Aorta (tissue), 5 donors: Measurements from ENCODE around the gene DRD2. TPM values are rescaled to one million over a fixed set of nuclear protein-coding genes. Genes with fewer than 3 reads are reported as not detected.
A peak's percentile ranks its signal among the peaks of the same experiment; 100 is the strongest.

ENCODE experiments used
- ATAC-seq: fragments of 200-7000 bp; cut with Tn5 transposase; one replicate; pipeline ENCODE4 v1.9.1; 2022; ENCODE audit warnings: moderate library complexity; ENCODE audit not compliant: low FRiP score
- DNase-seq, 2 donors: peaks; one replicate each; pipeline ENCODE4 v3.0.0-alpha.2; 2020
- H3K27ac ChIP-seq, 2 donors: one replicate each; pipeline ENCODE4 v1.5.1; 2013; ENCODE audit warnings: low read length in 2 of 2, mild to moderate bottlenecking in 2 of 2, moderate library complexity in 2 of 2, control low read depth in 1 of 2, inconsistent platforms in 1 of 2, low read depth in 1 of 2
- H3K27me3 ChIP-seq, 2 donors: one replicate each; pipeline ENCODE4 v1.6.1; 2013; ENCODE audit warnings: control low read depth in 1 of 2, low read length in 1 of 2, mild to moderate bottlenecking in 1 of 2, moderate library complexity in 1 of 2; ENCODE audit not compliant: insufficient read depth in 2 of 2, control insufficient read depth in 1 of 2
- H3K36me3 ChIP-seq, 2 donors: one replicate each; pipeline ENCODE4 v1.6.1; 2013; ENCODE audit warnings: control low read depth in 1 of 2, low read length in 1 of 2, mild to moderate bottlenecking in 1 of 2; ENCODE audit not compliant: insufficient read depth in 2 of 2, control insufficient read depth in 1 of 2
- H3K4me1 ChIP-seq, 2 donors: one replicate each; pipeline ENCODE4 v1.6.1; 2013; ENCODE audit warnings: low read length in 2 of 2, control low read depth in 1 of 2, mild to moderate bottlenecking in 1 of 2, moderate library complexity in 1 of 2; ENCODE audit not compliant: insufficient read depth in 2 of 2, control insufficient read depth in 1 of 2
- H3K4me3 ChIP-seq, 2 donors: one replicate each; pipeline ENCODE4 v1.5.1; 2013; ENCODE audit warnings: low read length in 2 of 2, control low read depth in 1 of 2, mild to moderate bottlenecking in 1 of 2
- H3K9me3 ChIP-seq: one replicate; pipeline ENCODE4 v1.6.1; 2013; ENCODE audit warnings: mild to moderate bottlenecking, low read length; ENCODE audit not compliant: control insufficient read depth
- WGBS, 2 donors: extraction: QIAGEN DNeasy Blood & Tissue Kit; methylation state at CpG; one replicate each; pipeline ENCODE4 v1.1.7; 2013; 5-methylcytosine and 5-hydroxymethylcytosine counted together
- intact Hi-C, 2 donors: fragments of 100-400 bp; cut with DNase I; formaldehyde crosslinking; loops; one replicate each; pipeline versions ENCODE4 v1.14.2 to v1.15.0; 2022
- polyA plus RNA-seq, 2 donors: library from polyadenylated mRNA; stranded (reverse); fragments of 200-250 nt; gene quantifications; one replicate each; pipeline ENCODE4 v1.2.3, GENCODE V29; 2013
- total RNA-seq, 2 donors: library from RNA; stranded (reverse); fragmentation: NEBNext Ultra II Directional; extraction: Animal tissue kit (Norgen Biotek cat#: 25700); gene quantifications; one replicate each; pipeline ENCODE4 v1.2.1, GENCODE V29; 2021
- donor health status: healthy with polysubstance abuse.
- donor health status: Bipolar disorder and iron deficiency.
- donor health status: DM: no; HTN: no; CAD: no.
- donor health status: DM: no; HTN: no; CAD: no.
- donor health status: DM: yes; HTN: yes; CAD: no.

DRD2 gene
- total and polyA plus RNA-seq, 4 donors, result 0.48 to 1.3 (median 0.60) TPM

DNA sequence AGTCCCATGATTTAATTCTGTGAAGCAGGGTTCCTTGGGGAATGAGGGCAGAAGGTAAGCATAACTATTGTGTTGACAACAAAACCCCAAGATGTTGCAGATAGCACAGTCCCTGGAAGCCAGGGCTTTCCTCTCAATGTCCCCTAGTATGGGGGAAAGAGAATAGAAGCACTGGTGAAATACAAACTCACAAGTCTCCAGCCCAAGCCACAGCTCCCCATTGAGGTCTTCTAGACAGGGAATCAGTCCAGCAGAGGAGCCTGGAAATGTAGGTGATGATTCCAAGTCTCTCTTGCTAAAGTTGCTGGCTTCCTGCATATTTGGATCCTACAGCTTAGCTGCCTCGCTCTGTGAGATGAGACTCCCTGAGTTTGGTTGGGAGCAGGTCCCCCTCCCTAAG, 31.7 kb upstream of the DRD2 start:
- Histone ChIP-seq H3K36me3 (no peaks in the 10 kb centered on the region), H3K9me3 (no peaks in the 10 kb centered on the region), H3K27ac (no peak overlapping the region), H3K4me1 (no peaks in the 10 kb centered on the region), H3K27me3 (no peaks in the 10 kb centered on the region), H3K4me3 (no peak overlapping the region)
- 77 to 98% methylated on average over 1 of the region's 1 CpG for WGBS, 2 donors
- intact Hi-C loops, result no loop called here
- ATAC-seq (no peak), DNase-seq (no peak)

DNA sequence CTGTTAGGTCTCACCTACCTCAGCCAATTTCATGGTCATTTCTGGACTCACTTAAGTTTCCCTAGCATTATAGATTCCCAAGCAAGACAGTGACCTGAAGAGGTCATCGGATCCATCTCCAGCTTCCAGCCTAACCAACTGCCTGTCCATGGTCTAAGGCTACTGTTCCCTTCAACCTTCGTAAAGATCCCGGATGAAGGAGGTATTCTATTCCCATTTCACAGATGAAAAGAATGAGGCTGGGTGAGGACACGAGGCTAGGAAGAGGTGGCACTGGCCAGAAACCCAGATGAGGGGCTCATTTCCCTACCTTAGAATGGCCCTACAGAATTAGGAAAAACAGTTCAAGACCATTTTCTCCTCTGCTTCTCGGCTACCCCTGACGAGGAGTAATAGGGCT, 31.3 kb upstream of the DRD2 start:
- no peaks in the 10 kb centered on the region for H3K36me3 ChIP-seq
- H3K27ac ChIP-seq, result no peak overlapping the region
- intact Hi-C loops, result no loop called here
- no peaks in the 10 kb centered on the region for H3K9me3 ChIP-seq
- H3K4me1 ChIP-seq, result no peaks in the 10 kb centered on the region
- WGBS, 2 donors, result 71 to 79% methylated on average over 6 of the region's 6 CpGs
- no peak for DNase-seq
- ATAC-seq, result no peak
- H3K4me3 ChIP-seq, result no peak overlapping the region
- H3K27me3 ChIP-seq, result no peaks in the 10 kb centered on the region

DNA sequence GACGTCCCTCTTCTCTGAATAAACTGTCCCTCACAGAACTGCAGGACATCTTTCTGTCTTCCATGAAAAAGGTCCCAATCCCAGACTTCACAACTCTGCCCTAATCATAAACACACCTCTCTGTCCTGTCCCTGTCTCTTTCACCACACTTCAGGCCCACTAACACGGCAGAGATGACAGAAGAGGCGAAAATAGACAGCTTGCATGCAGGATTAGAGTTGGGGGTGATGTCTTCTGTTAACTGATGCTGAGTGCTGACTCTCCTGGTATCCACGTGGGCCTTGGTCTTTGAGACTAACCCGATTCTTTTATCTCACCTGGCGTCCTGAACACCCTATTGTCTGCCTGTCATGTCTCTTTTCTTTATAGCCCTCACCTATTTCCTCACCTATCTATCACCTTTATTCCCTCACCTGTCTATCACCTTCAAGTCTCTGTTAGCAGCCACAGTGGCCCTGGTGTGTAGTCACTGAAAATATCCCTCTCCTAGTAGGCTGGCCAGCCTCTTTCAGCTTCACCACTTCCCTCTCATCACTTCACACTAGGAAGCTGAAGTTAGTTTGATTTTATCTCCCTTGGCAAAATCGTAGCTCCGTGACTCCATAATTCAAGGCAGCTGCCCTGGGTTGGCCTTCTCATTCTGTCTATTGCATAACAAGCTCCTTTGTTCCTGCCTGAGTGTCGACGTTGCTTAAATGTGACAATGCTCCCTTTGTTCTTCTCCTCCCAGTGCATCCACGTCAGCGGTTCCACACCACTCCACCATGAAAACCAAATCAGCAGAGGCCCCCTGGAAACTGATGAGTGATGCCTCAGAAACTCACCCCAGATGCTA, 30.6 kb upstream of the DRD2 start:
- Histone ChIP-seq H3K9me3 (no peaks in the 10 kb centered on the region), H3K27me3 (no peaks in the 10 kb centered on the region), H3K4me1 (no peaks in the 10 kb centered on the region), H3K27ac (no peak overlapping the region), H3K4me3 (no peak overlapping the region), H3K36me3 (no peaks in the 10 kb centered on the region)
- WGBS, 2 donors, result 32 to 37% methylated on average over 12 of the region's 12 CpGs
- ATAC-seq (no peak), DNase-seq (no peak)
- intact Hi-C loops, result no loop called here

DNA sequence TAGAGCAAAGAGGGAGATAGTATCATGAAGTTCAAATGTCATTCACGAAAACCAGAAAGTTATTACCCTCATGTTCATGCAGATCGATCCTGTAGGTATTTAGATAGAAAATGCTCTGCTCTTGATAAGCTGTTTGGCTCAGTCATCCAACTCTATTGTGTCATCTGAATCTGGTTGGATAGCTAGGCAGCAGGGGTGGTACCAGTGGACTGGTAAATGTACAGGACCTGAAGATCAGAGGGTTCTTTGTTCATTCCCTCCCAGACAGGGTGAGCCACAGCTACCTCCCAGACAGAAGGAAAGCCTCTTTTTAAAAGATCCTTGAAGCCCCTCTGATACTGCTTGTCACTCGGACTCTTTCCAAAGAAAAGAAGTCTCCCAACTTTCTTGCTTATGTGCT, 29.8 kb upstream of the DRD2 start:
- intact Hi-C loops, result no loop called here
- Histone ChIP-seq H3K27ac (no peak overlapping the region), H3K9me3 (no peaks in the 10 kb centered on the region), H3K36me3 (no peaks in the 10 kb centered on the region), H3K4me1 (no peaks in the 10 kb centered on the region), H3K27me3 (no peaks in the 10 kb centered on the region), H3K4me3 (no peak overlapping the region)
- 70 to 77% methylated on average over 3 of the region's 3 CpGs for WGBS, 2 donors
- no peak for ATAC-seq
- DNase-seq, result no peak

DNA sequence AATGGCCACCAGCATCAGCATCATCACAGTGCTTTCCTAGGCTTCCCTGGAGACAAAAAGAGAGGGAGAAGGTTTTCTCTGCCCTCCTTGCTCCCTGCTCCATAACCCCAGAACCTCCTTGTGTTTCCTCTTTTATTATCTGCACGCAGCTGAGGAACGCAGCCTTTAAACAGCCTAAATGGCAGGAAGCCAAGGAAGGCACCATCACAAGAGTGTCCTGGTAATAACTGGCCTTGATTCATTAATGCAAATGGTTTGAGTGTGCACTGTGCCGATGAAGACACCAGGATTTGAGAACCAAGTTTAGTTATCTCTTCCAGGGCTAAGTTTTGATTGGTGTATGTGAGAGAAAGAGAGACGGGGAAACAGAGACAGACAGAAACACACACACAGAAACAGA, 29.4 kb upstream of the DRD2 start:
- 66 to 73% methylated on average over 4 of the region's 4 CpGs for WGBS, 2 donors
- no peaks in the 10 kb centered on the region for H3K36me3 ChIP-seq
- H3K4me3 ChIP-seq, result no peak overlapping the region
- H3K9me3 ChIP-seq, result no peaks in the 10 kb centered on the region
- intact Hi-C loops, result no loop called here
- no peak overlapping the region for H3K27ac ChIP-seq
- no peaks in the 10 kb centered on the region for H3K4me1 ChIP-seq
- ATAC-seq (no peak), DNase-seq (no peak)
- no peaks in the 10 kb centered on the region for H3K27me3 ChIP-seq

DNA sequence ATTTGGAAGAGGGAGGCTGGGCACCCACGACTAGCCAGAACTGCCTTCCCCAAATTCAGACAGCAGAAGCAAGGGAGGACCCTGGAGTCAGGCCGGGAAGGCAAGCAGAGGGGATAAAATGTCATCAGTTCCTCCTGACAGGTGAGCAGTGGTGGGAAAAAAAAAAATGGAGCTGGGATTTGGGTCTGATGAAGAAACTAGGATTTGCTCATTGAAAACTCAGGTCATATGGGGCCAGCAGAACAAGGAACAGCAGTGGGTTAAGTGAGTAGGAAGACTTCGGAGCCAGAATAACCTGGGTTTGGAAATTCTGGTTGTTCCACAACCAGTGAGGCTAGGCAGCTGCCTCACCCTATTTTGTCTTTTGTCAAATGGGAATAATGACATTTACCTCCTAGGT, 28.9 kb upstream of the DRD2 start:
- ATAC-seq, result no peak
- Histone ChIP-seq H3K4me1 (no peaks in the 10 kb centered on the region), H3K27me3 (no peaks in the 10 kb centered on the region), H3K27ac (no peak overlapping the region), H3K4me3 (no peak overlapping the region), H3K36me3 (no peaks in the 10 kb centered on the region), H3K9me3 (no peaks in the 10 kb centered on the region)
- no peak for DNase-seq
- 71 to 75% methylated on average over 3 of the region's 3 CpGs for WGBS, 2 donors
- intact Hi-C loops, result no loop called here

DNA sequence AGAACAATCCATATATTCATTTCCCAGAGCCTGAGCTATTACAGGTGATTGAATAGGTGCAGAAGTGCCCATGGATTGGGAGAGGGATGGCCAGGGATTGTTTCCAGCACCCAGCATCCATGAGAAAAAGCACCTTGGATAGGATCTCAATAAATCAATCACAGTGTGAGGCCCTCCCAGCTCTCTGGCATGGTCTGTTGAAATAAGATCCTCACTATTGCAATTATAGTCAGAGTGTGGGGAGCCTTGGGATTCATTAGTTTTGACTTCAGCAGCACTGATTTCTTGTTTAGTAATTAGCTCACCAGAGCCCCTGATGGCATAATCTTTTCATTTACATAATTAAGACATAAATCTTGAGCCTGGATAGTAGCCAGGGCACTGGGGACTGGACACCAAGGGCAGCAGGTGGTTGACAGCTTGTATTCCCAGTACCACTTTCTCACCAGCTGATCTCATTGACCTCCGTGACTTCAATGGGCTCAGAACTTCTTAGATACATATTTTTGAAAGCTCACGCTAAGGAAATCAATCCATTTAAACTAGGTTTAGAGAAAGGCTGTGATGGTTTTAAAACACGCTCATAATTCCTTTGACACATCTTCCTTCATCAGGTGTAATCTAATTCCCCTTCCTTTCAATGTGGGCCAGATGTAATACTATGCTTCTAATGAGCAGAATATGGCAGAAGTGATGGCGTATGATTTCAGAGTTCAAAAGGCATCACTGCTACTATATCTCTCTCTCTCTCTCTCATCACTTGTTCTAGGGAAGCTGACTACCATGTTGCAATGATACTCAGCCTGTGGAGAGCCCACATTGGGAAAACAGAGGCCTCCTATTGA, 22.1 kb upstream of the DRD2 start:
- H3K9me3 ChIP-seq, result no peaks in the 10 kb centered on the region
- 78 to 88% methylated on average over 4 of the region's 4 CpGs for WGBS, 2 donors
- intact Hi-C loops, result no loop called here
- no peak overlapping the region for H3K27ac ChIP-seq
- H3K36me3 ChIP-seq, result no peaks in the 10 kb centered on the region
- H3K27me3 ChIP-seq, result no peaks in the 10 kb centered on the region
- no peak for ATAC-seq
- H3K4me3 ChIP-seq, result no peak overlapping the region
- no peaks in the 10 kb centered on the region for H3K4me1 ChIP-seq
- no peak for DNase-seq

DNA sequence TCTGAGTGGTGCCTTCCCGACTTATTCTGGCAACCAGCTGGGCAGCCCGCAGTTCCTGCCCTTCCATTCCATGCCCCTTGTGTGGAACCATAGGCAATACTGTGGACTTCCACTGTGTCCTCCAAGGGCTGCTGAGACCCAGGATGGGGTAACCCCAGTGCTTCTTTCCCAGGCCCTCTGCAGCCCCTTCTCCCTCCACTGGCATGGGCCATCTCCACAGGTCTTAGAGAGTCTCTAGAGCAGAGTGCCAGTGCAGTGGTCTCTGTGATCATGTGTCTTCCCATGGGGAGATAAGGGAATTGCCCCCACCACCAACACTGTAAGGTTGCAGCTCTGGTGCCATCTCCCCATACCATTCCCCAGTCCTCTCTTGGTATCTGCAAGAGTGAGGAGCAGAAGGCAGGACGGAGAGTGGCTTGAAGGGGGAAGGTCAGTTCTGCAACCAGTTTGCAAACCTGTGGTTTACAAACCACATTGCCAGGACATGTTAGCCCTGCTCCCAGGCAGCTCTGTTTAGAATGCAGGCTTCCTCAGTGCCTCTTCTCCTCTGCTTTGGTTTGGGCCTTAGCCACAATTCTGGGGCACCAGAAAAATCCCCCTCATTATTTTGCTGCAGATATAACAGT, 20.9 kb upstream of the DRD2 start:
- H3K27ac ChIP-seq, result no peak overlapping the region
- H3K36me3 ChIP-seq, result no peaks in the 10 kb centered on the region
- H3K27me3 ChIP-seq, result no peaks in the 10 kb centered on the region
- H3K4me3 ChIP-seq, result no peak overlapping the region
- ATAC-seq, result peak; percentile 11
- no peaks in the 10 kb centered on the region for H3K4me1 ChIP-seq
- H3K9me3 ChIP-seq, result no peaks in the 10 kb centered on the region
- intact Hi-C loops, result no loop called here
- WGBS, 2 donors, result 69 to 83% methylated on average over 2 to 3 of the region's 3 CpGs
- no peak for DNase-seq
